Adrenal gland (tissue), 12 donors: ENCODE results near the gene LIMS2. TPM values are rescaled to one million over a fixed set of nuclear protein-coding genes. Genes with fewer than 3 reads are reported as not detected.

Experiments used
- DNase-seq, 7 donors: peaks; one replicate each; pipeline ENCODE4 v3.0.0-alpha.2; 2019 to 2020
- H3K27ac ChIP-seq, 5 donors: fragments of 200-600 bp; sonication (generic) in 4 of 5; 1 replicate in 3 of 5; 2 replicates in 2 of 5; pipeline versions ENCODE4 v1.5.1 to v1.8.0; 2016 to 2020; ENCODE audit warnings: mild to moderate bottlenecking in 1 of 5
- H3K27me3 ChIP-seq: fragments of 200-600 bp; 2 replicates; pipeline ENCODE4 v1.8.0; 2021
- H3K36me3 ChIP-seq, 2 donors: fragments of 200-600 bp; replicated peaks in 1 of 2; 1 replicate in 1 of 2; 2 replicates in 1 of 2; pipeline versions ENCODE4 v1.5.1 to v1.8.0; 2018 to 2022
- H3K4me1 ChIP-seq, 2 donors: fragments of 200-600 bp; replicated peaks in 1 of 2; 1 replicate in 1 of 2; 2 replicates in 1 of 2; pipeline versions ENCODE4 v1.5.1 to v1.8.0; 2018 to 2021
- H3K4me3 ChIP-seq, 4 donors: fragments of 200-600 bp; sonication (generic) in 3 of 4; one replicate each; pipeline ENCODE4 v1.5.1; 2016 to 2018
- H3K9me3 ChIP-seq, 3 donors: fragments of 200-600 bp; sonication (generic) in 1 of 3; replicated peaks in 1 of 3; 1 replicate in 2 of 3; 2 replicates in 1 of 3; pipeline versions ENCODE4 v1.5.1 to v1.8.0; 2016 to 2021
- POLR2A ChIP-seq, 2 donors: fragments of 450-650 bp; IDR thresholded peaks; one replicate each; pipeline ENCODE4 v1.6.1; 2017; ENCODE audit warnings: antibody characterized with exemption in 2 of 2, mild to moderate bottlenecking in 2 of 2, moderate library complexity in 1 of 2
- whole genome bisulfite sequencing, 4 donors: extraction: QIAGEN DNeasy Blood & Tissue Kit in 2 of 4; methylation state at CpG; one replicate each; pipeline versions ENCODE4 v1.1.5 to v1.1.7; 2013 to 2017; 5-methylcytosine and 5-hydroxymethylcytosine counted together
- intact Hi-C, 2 donors: fragments of 100-400 bp; cut with DNase I; formaldehyde crosslinking; loops; one replicate each; pipeline versions ENCODE4 v1.14.1 to v1.15.0; 2022 to 2023
- polyA plus RNA-seq, 3 donors: library from polyadenylated mRNA; stranded (reverse); fragments of 200-250 nt in 2 of 3; fragments of 350-450 nt in 1 of 3; fragmentation: Illumina TruSeq in 1 of 3; extraction: RNeasy Lipid Tissue Mini Kit (QIAGEN cat#74804) in 1 of 3; gene quantifications; one replicate each; pipeline ENCODE4 v1.2.3, GENCODE V29; 2013 to 2014
- total RNA-seq, 9 donors: library from RNA; depleted of rRNA in 4 of 9; stranded (reverse); fragments of >200 nt in 4 of 9; fragments of 120-200 nt in 1 of 9; fragmentation: NEBNext Ultra II Directional in 1 of 9; extraction: Animal tissue kit (Norgen Biotek cat#: 25700) in 1 of 9; gene quantifications; one replicate each; pipeline versions ENCODE4 v1.1.0 to v1.2.4, GENCODE V29; 2013 to 2023
- TF ChIP-seq, protein P1 (sequence below), 6 experiments: fragments of 450-650 bp in 4 of 6; fragments of 200-600 bp in 2 of 6; sonication (generic) in 1 of 6; IDR thresholded peaks; 1 replicate in 5 of 6; 2 replicates in 1 of 6; pipeline versions ENCODE4 v1.5.1 to v1.8.0; 2016 to 2021; ENCODE audit warnings: antibody characterized with exemption in 6 of 6, mild to moderate bottlenecking in 2 of 6, moderate library complexity in 1 of 6
- donor health status: healthy with polysubstance abuse.
- donor health status: Bipolar disorder and iron deficiency.
- donor health status: DM: yes; HTN: yes; CAD: no.
- donor health status: DM: no; HTN: no; CAD: no.
- donor health status: DM: no; HTN: no; CAD: no.
- donor health status: DM: yes; HTN: yes; CAD: no.

The LIMS2 gene
- total and polyA plus RNA-seq, 12 donors = 1.4 to 142 (median 16.1) TPM

DNA sequence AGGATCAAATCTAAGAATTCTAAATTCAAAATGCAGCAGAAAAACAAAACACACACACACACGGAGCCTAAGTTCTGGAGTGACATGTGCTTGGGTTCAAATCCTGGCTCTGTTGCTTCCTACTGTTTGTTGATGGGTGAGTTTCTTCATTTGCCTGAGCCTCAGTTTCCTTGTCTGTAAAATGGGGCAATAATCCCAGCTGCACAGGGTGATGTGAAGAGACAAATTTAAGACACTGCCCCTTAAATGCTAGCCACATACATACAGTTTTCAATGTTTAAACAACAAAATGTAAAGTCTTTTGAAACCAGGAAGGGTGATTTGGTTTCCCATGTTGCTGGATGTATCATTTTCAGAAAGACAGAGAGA lies 30.3 kb downstream of the LIMS2 start:
- DNase-seq = no peak
- Histone ChIP-seq H3K4me1 (peaks cover 0 to 9% of the 10 kb centered on the region in 2 donors), H3K36me3 (no peaks in the 10 kb centered on the region), H3K4me3 (no peak overlapping the region), H3K27ac (no peak overlapping the region), H3K9me3 (no peaks in the 10 kb centered on the region), H3K27me3 (no peaks in the 10 kb centered on the region)
- intact Hi-C loops = loop anchor here in 1 of 2 donors (5.0 kb wide), 1 partner anchor 53 kb away; no protein-coding TSS in a partner anchor
- TF ChIP-seq POLR2A (IDR thresholded peaks at IDR 0.05) = no peak
- TF ChIP-seq, protein P1, sequence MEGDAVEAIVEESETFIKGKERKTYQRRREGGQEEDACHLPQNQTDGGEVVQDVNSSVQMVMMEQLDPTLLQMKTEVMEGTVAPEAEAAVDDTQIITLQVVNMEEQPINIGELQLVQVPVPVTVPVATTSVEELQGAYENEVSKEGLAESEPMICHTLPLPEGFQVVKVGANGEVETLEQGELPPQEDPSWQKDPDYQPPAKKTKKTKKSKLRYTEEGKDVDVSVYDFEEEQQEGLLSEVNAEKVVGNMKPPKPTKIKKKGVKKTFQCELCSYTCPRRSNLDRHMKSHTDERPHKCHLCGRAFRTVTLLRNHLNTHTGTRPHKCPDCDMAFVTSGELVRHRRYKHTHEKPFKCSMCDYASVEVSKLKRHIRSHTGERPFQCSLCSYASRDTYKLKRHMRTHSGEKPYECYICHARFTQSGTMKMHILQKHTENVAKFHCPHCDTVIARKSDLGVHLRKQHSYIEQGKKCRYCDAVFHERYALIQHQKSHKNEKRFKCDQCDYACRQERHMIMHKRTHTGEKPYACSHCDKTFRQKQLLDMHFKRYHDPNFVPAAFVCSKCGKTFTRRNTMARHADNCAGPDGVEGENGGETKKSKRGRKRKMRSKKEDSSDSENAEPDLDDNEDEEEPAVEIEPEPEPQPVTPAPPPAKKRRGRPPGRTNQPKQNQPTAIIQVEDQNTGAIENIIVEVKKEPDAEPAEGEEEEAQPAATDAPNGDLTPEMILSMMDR (IDR thresholded peaks at IDR 0.05) = no peak
- WGBS, 4 donors = 77 to 80% (median 78%) methylated on average over 1 of the region's 1 CpG

- no peak overlapping the region for H3K4me3 ChIP-seq
- no peaks in the 10 kb centered on the region for H3K9me3 ChIP-seq
- 88 to 94% (median 90%) methylated on average over 9 to 19 of the region's 19 CpGs for WGBS, 4 donors
- no peaks in the 10 kb centered on the region for H3K27me3 ChIP-seq
- DNase-seq = no peak
- intact Hi-C loops = loop anchor here in 1 of 2 donors (5.0 kb wide), 1 partner anchor 52 kb away; no protein-coding TSS in a partner anchor
- H3K4me1 ChIP-seq = peaks cover 0 to 6% of the 10 kb centered on the region in 2 donors
- H3K36me3 ChIP-seq = no peaks in the 10 kb centered on the region
- no peak for TF ChIP-seq POLR2A (IDR thresholded peaks at IDR 0.05)
- TF ChIP-seq, protein P1 (IDR thresholded peaks at IDR 0.05) = no peak
- H3K27ac ChIP-seq = no peak overlapping the region
These were observed 31.0 kb downstream of the LIMS2 start for GRCh38 chr2:127644066-127645025.

GRCh38 chr2:127643439-127644065 lies 31.8 kb downstream of the LIMS2 start:
- peaks cover 0 to 5% of the 10 kb centered on the region in 2 donors for H3K4me1 ChIP-seq
- intact Hi-C loops = no loop called here

More at GRCh38 chr2:127643439-127644065, 31.8 kb downstream of the LIMS2 start:
- no peaks in the 10 kb centered on the region for H3K9me3 ChIP-seq
- TF ChIP-seq, protein P1 (IDR thresholded peaks at IDR 0.05) = no peak
- no peak for TF ChIP-seq POLR2A (IDR thresholded peaks at IDR 0.05)
- no peaks in the 10 kb centered on the region for H3K27me3 ChIP-seq
- WGBS, 4 donors = 94 to 96% (median 95%) methylated on average over 12 to 15 of the region's 15 CpGs
- no peak overlapping the region for H3K4me3 ChIP-seq
- H3K27ac ChIP-seq = no peak overlapping the region
- DNase-seq = no peak
- no peaks in the 10 kb centered on the region for H3K36me3 ChIP-seq
